Measurements from ENCODE around the gene ITGA2. TPM values are rescaled to one million over a fixed set of nuclear protein-coding genes. Genes with fewer than 3 reads are reported as not detected.

Gene ITGA2
- total RNA-seq, 1 donor from 2014 or later: 0.30 TPM

GRCh38 chr5:53017383-53017782, 28.2 kb downstream of the ITGA2 start:
- peaks cover 18% of the 10 kb centered on the region for H3K9me3 Mint-ChIP-seq (ENCODE audit: unreplicated experiment)
- H3K27ac Mint-ChIP-seq (ENCODE audit: unreplicated experiment): no peak overlapping the region
- no peaks in the 10 kb centered on the region for H3K4me1 Mint-ChIP-seq (ENCODE audit: unreplicated experiment)
- H3K27me3 Mint-ChIP-seq (ENCODE audit: unreplicated experiment): peaks cover 15% of the 10 kb centered on the region
- DNase-seq (ENCODE audit: extremely low spot score, unreplicated experiment): no peak
- no peaks in the 10 kb centered on the region for H3K36me3 Mint-ChIP-seq (ENCODE audit: unreplicated experiment)
- no peak overlapping the region for H3K4me3 Mint-ChIP-seq (ENCODE audit: unreplicated experiment)
- no peak for TF ChIP-seq CTCF (IDR thresholded peaks at IDR 0.05)

- no peak overlapping the region for H3K4me3 Mint-ChIP-seq (ENCODE audit: unreplicated experiment)
- DNase-seq (ENCODE audit: extremely low spot score, unreplicated experiment): no peak
- no peaks in the 10 kb centered on the region for H3K4me1 Mint-ChIP-seq (ENCODE audit: unreplicated experiment)
- no peak for TF ChIP-seq CTCF (IDR thresholded peaks at IDR 0.05)
- peaks cover 17% of the 10 kb centered on the region for H3K9me3 Mint-ChIP-seq (ENCODE audit: unreplicated experiment)
- no peaks in the 10 kb centered on the region for H3K36me3 Mint-ChIP-seq (ENCODE audit: unreplicated experiment)
- no peak overlapping the region for H3K27ac Mint-ChIP-seq (ENCODE audit: unreplicated experiment)
- H3K27me3 Mint-ChIP-seq (ENCODE audit: unreplicated experiment): peaks cover 13% of the 10 kb centered on the region
Measured at GRCh38 chr5:53017794-53018391, 28.7 kb downstream of the ITGA2 start.

GRCh38 chr5:53019320-53019719, 30.2 kb downstream of the ITGA2 start:
- H3K9me3 Mint-ChIP-seq (ENCODE audit: unreplicated experiment): peaks cover 11% of the 10 kb centered on the region
- H3K27ac Mint-ChIP-seq (ENCODE audit: unreplicated experiment): no peak overlapping the region
- TF ChIP-seq CTCF (IDR thresholded peaks at IDR 0.05): no peak
- no peak for DNase-seq (ENCODE audit: extremely low spot score, unreplicated experiment)
- no peaks in the 10 kb centered on the region for H3K36me3 Mint-ChIP-seq (ENCODE audit: unreplicated experiment)
- no peak overlapping the region for H3K4me3 Mint-ChIP-seq (ENCODE audit: unreplicated experiment)
- H3K27me3 Mint-ChIP-seq (ENCODE audit: unreplicated experiment): peaks cover 7% of the 10 kb centered on the region
- H3K4me1 Mint-ChIP-seq (ENCODE audit: unreplicated experiment): no peaks in the 10 kb centered on the region

- Mint-ChIP-seq H3K27me3 (ENCODE audit: unreplicated experiment) (no peaks in the 10 kb centered on the region), H3K36me3 (ENCODE audit: unreplicated experiment) (no peaks in the 10 kb centered on the region), H3K4me3 (ENCODE audit: unreplicated experiment) (no peak overlapping the region), H3K4me1 (ENCODE audit: unreplicated experiment) (peaks cover 3% of the 10 kb centered on the region), H3K9me3 (ENCODE audit: unreplicated experiment) (no peaks in the 10 kb centered on the region), H3K27ac (ENCODE audit: unreplicated experiment) (no peak overlapping the region)
- no peak for DNase-seq (ENCODE audit: extremely low spot score, unreplicated experiment)
- no peak for TF ChIP-seq CTCF (IDR thresholded peaks at IDR 0.05)
Measured at GRCh38 chr5:53022930-53023511, 33.9 kb downstream of the ITGA2 start.

- no peak overlapping the region for H3K27ac Mint-ChIP-seq (ENCODE audit: unreplicated experiment)
- H3K4me3 Mint-ChIP-seq (ENCODE audit: unreplicated experiment): no peak overlapping the region
- H3K36me3 Mint-ChIP-seq (ENCODE audit: unreplicated experiment): no peaks in the 10 kb centered on the region
- H3K27me3 Mint-ChIP-seq (ENCODE audit: unreplicated experiment): no peaks in the 10 kb centered on the region
- no peak for TF ChIP-seq CTCF (IDR thresholded peaks at IDR 0.05)
- DNase-seq (ENCODE audit: extremely low spot score, unreplicated experiment): no peak
- H3K4me1 Mint-ChIP-seq (ENCODE audit: unreplicated experiment): peaks cover 5% of the 10 kb centered on the region
- no peaks in the 10 kb centered on the region for H3K9me3 Mint-ChIP-seq (ENCODE audit: unreplicated experiment)
Measured at GRCh38 chr5:53023969-53024368, 34.8 kb downstream of the ITGA2 start.

All from osteocyte (in vitro differentiated cells).